IMR-90 (cell line): ENCODE data around the gene SAMD1. TPM values are rescaled to one million over a fixed set of nuclear protein-coding genes. Genes with fewer than 3 reads are reported as not detected.

Experiments used
- ATAC-seq: fragments of 200-7000 bp; cut with Tn5 transposase; 2 replicates; pipeline ENCODE4 v1.9.1; 2020; ENCODE audit warnings: low read depth, mild to moderate bottlenecking, moderate library complexity
- BruUV-seq: library from RNA; stranded (reverse); fragments of 400-500 nt; replicated peaks from 2 replicates; lab custom pipeline; 2021; lab: Mats Ljungman, UMichigan
- CTCF ChIA-PET: fragments of 300-600 bp; formaldehyde crosslinking; extraction: SDS; loops from one replicate; lab custom pipeline; 2021; ENCODE audit warnings: antibody characterized with exemption; lab: Yijun Ruan, JAX
- POLR2A ChIA-PET: fragments of 300-600 bp; sonication (Branson Sonifier 250); formaldehyde crosslinking; loops from one replicate; lab custom pipeline; 2022; ENCODE audit warnings: antibody characterized with exemption; ENCODE audit not compliant: unreplicated experiment; lab: Charles Lee
- DNase-seq: peaks from one replicate; pipeline ENCODE4 v3.0.0; 2013
- H2AFZ ChIP-seq: replicated peaks from 2 replicates; pipeline ENCODE3; 2013; ENCODE audit warnings: low read length, mild to moderate bottlenecking; ENCODE audit not compliant: poor library complexity
- H2AK5ac ChIP-seq: 2 replicates; pipeline ENCODE4 v1.6.1; 2013; ENCODE audit warnings: low read depth, low read length, inconsistent platforms
- H2AK9ac ChIP-seq: replicated peaks from 2 replicates; pipeline ENCODE3; 2013; ENCODE audit warnings: mild to moderate bottlenecking, low read depth, low read length, moderate library complexity; ENCODE audit not compliant: poor library complexity
- H2BK120ac ChIP-seq: 2 replicates; pipeline ENCODE4 v1.6.1; 2013; ENCODE audit warnings: low read depth, low read length, inconsistent platforms
- H2BK15ac ChIP-seq: 3 replicates; pipeline ENCODE4 v1.6.1; 2013; ENCODE audit warnings: low read depth, low read length, inconsistent platforms
- H2BK20ac ChIP-seq: 2 replicates; pipeline ENCODE4 v1.6.1; 2013; ENCODE audit warnings: low read depth, mild to moderate bottlenecking, inconsistent platforms, low read length, moderate library complexity
- H2BK5ac ChIP-seq: 2 replicates; pipeline ENCODE4 v1.6.1; 2013; ENCODE audit warnings: mild to moderate bottlenecking, low read depth, low read length, inconsistent platforms; ENCODE audit not compliant: poor library complexity, severe bottlenecking
- H3K14ac ChIP-seq: replicated peaks from 2 replicates; pipeline ENCODE4 v1.6.1; 2013; ENCODE audit warnings: low read depth, low read length, inconsistent platforms
- H3K18ac ChIP-seq: 2 replicates; pipeline ENCODE4 v1.6.1; 2013; ENCODE audit warnings: low read depth, low read length, control low read depth
- H3K23ac ChIP-seq: 2 replicates; pipeline ENCODE4 v1.6.1; 2013; ENCODE audit warnings: low read depth, low read length, inconsistent platforms
- H3K27ac ChIP-seq: 2 replicates; pipeline ENCODE4 v1.5.1; 2013; ENCODE audit warnings: mild to moderate bottlenecking, control low read depth, low read length; ENCODE audit not compliant: insufficient read depth
- H3K27me3 ChIP-seq: 2 replicates; pipeline ENCODE4 v1.6.1; 2013; ENCODE audit warnings: low read length; ENCODE audit not compliant: control insufficient read depth, insufficient read depth
- H3K36me3 ChIP-seq: 2 replicates; pipeline ENCODE4 v1.6.1; 2013; ENCODE audit warnings: low read length, mixed read lengths; ENCODE audit not compliant: control insufficient read depth, insufficient read depth
- H3K4ac ChIP-seq: 2 replicates; pipeline ENCODE4 v1.6.1; 2013; ENCODE audit warnings: low read depth, low read length, inconsistent platforms
- H3K4me1 ChIP-seq: 2 replicates; pipeline ENCODE4 v1.6.1; 2013; ENCODE audit warnings: low read length, mixed read lengths; ENCODE audit not compliant: control insufficient read depth, insufficient read depth
- H3K4me2 ChIP-seq: 2 replicates; pipeline ENCODE4 v1.6.1; 2013; ENCODE audit warnings: low read depth, mild to moderate bottlenecking, control low read depth, low read length, moderate library complexity
- H3K4me3 ChIP-seq: 2 replicates; pipeline ENCODE4 v1.5.1; 2013; ENCODE audit warnings: low read depth, mild to moderate bottlenecking, control low read depth, low read length, moderate library complexity; ENCODE audit not compliant: insufficient read depth
- H3K56ac ChIP-seq: 2 replicates; pipeline ENCODE4 v1.6.1; 2013; ENCODE audit warnings: low read length, inconsistent platforms; ENCODE audit not compliant: insufficient read depth; ENCODE audit errors: extremely low read depth
- H3K79me1 ChIP-seq, 2 experiments: 2 replicates each; pipeline ENCODE4 v1.6.1; 2013; ENCODE audit warnings: low read length in 2 of 2, inconsistent platforms in 1 of 2, low read depth in 1 of 2
- H3K9ac ChIP-seq: 2 replicates; pipeline ENCODE4 v1.6.1; 2013; ENCODE audit warnings: low read depth, low read length, control low read depth
- H3K9me1 ChIP-seq: 2 replicates; pipeline ENCODE4 v1.6.1; 2013; ENCODE audit warnings: low read length, inconsistent platforms; ENCODE audit not compliant: insufficient read depth
- H3K9me3 ChIP-seq: 2 replicates; pipeline ENCODE4 v1.6.1; 2013; ENCODE audit warnings: low read length; ENCODE audit not compliant: control insufficient read depth, insufficient read depth
- H4K20me1 ChIP-seq: 2 replicates; pipeline ENCODE4 v1.6.1; 2013; ENCODE audit warnings: low read length, inconsistent platforms; ENCODE audit not compliant: insufficient read depth
- H4K5ac ChIP-seq: 2 replicates; pipeline ENCODE4 v1.6.1; 2013; ENCODE audit warnings: mild to moderate bottlenecking, low read depth, low read length, control low read depth
- H4K8ac ChIP-seq, 2 experiments: 2 replicates each; pipeline ENCODE4 v1.6.1; 2013; ENCODE audit warnings: low read depth in 2 of 2, low read length in 2 of 2, control low read depth in 1 of 2, inconsistent platforms in 1 of 2
- H4K91ac ChIP-seq: 2 replicates; pipeline ENCODE4 v1.6.1; 2013; ENCODE audit warnings: low read depth, low read length, inconsistent platforms; ENCODE audit not compliant: insufficient read depth
- BHLHE40 ChIP-seq: fragments of 150-350 bp; IDR thresholded peaks from 2 replicates; pipeline ENCODE4 v1.6.1; 2016; ENCODE audit warnings: mild to moderate bottlenecking, low read depth, low read length
- CEBPB ChIP-seq: IDR thresholded peaks from 2 replicates; pipeline ENCODE4 v1.6.1; 2012; ENCODE audit warnings: low read depth, low read length, improper control_type of control experiment
- CHD1 ChIP-seq: IDR thresholded peaks from 2 replicates; pipeline ENCODE4 v1.6.1; 2012; ENCODE audit warnings: low read depth, low read length, improper control_type of control experiment
- CTCF ChIP-seq: conservative IDR thresholded peaks from 2 replicates; pipeline ENCODE4 v1.5.1; 2012; ENCODE audit warnings: mild to moderate bottlenecking, low read depth, low read length, improper control_type of control experiment
- ELK1 ChIP-seq: fragments of 150-350 bp; IDR thresholded peaks from 2 replicates; pipeline ENCODE4 v1.6.1; 2016; ENCODE audit warnings: low read depth, mild to moderate bottlenecking, low read length, moderate library complexity, borderline replicate concordance
- FOS ChIP-seq: fragments of 150-350 bp; IDR thresholded peaks from 2 replicates; pipeline ENCODE4 v1.6.1; 2016; ENCODE audit warnings: low read depth, low read length
- MAFK ChIP-seq: IDR thresholded peaks from 2 replicates; pipeline ENCODE4 v1.6.1; 2012; ENCODE audit warnings: low read depth, low read length, improper control_type of control experiment
- MXI1 ChIP-seq: IDR thresholded peaks from 2 replicates; pipeline ENCODE4 v1.6.1; 2012; ENCODE audit warnings: low read depth, mild to moderate bottlenecking, low read length, moderate library complexity, borderline replicate concordance
- NFE2L2 ChIP-seq: fragments of 150-350 bp; IDR thresholded peaks from 2 replicates; pipeline ENCODE4 v1.6.1; 2016; ENCODE audit warnings: low read depth, mild to moderate bottlenecking, low read length
- POLR2A ChIP-seq: IDR thresholded peaks from 2 replicates; pipeline ENCODE4 v1.6.1; 2012; ENCODE audit warnings: mild to moderate bottlenecking, low read depth, low read length
- RFX5 ChIP-seq: IDR thresholded peaks from 2 replicates; pipeline ENCODE4 v1.8.0; 2012; ENCODE audit warnings: low read depth, mild to moderate bottlenecking, low read length, moderate library complexity
- SMC3 ChIP-seq: fragments of 150-350 bp; IDR thresholded peaks from 2 replicates; pipeline ENCODE4 v1.6.1; 2016; ENCODE audit warnings: low read depth, mild to moderate bottlenecking, antibody characterized with exemption, low read length, moderate library complexity
- WGBS, 2 experiments: methylation state at CpG; one replicate each; pipeline versions ENCODE4 v1.1.5 to v1.1.7; 2013; ENCODE audit warnings: missing lambda C conversion rate in 2 of 2; ENCODE audit not compliant: insufficient read length in 1 of 2; ENCODE audit errors: extremely low coverage in 2 of 2; 5-methylcytosine and 5-hydroxymethylcytosine counted together
- dilution Hi-C: fragments of 300-500 bp; cut with HindIII; formaldehyde crosslinking; loops from one replicate; pipeline ENCODE4 v1.14.3; 2018; ENCODE audit warnings: low sequenced_read_pairs; ENCODE audit not compliant: unreplicated experiment
- in situ Hi-C: fragments of 300-500 bp; cut with MboI; formaldehyde crosslinking; loops from 3 replicates; pipeline ENCODE4 v1.14.3; 2019; ENCODE audit warnings: low sequenced_read_pairs, inconsistent platforms, mixed read lengths
- intact Hi-C: fragments of 100-400 bp; cut with micrococcal nuclease; formaldehyde crosslinking; loops from 2 replicates; pipeline ENCODE4 v1.10.0; 2022
- polyA plus RNA-seq, 3 experiments: library from polyadenylated mRNA; depleted of rRNA; stranded (reverse); fragments of >200 nt; gene quantifications; 2 replicates each; pipeline ENCODE4 v1.2.3, GENCODE V29; 2012; ENCODE audit warnings: low replicate concordance in 1 of 3
- total RNA-seq: library from RNA; depleted of rRNA; stranded (reverse); fragments of >200 nt; gene quantifications from 2 replicates; pipeline ENCODE4 v1.2.3, GENCODE V29; 2012
- TF ChIP-seq, protein P1 (sequence below): fragments of 150-350 bp; IDR thresholded peaks from 2 replicates; pipeline ENCODE4 v1.6.1; 2017; ENCODE audit warnings: mild to moderate bottlenecking, antibody characterized with exemption, low read length, low read depth

Gene SAMD1
- total and polyA plus RNA-seq, 2 of the 4 experiments (the other 2 are of a cell fraction), result 6.5 to 14.1 TPM

GRCh38 chr19:14103310-14103709, 12.8 kb upstream of the SAMD1 start:
- Histone ChIP-seq H3K27ac (no peak overlapping the region), H3K56ac (no peak overlapping the region), H4K20me1 (no peaks in the 10 kb centered on the region), H3K79me1 (peaks cover 5 to 15% of the 10 kb centered on the region in 2 experiments; a peak in 2 of 4 replicates), H3K23ac (no peak overlapping the region), H2BK5ac (no peak overlapping the region), H3K4ac (no peak overlapping the region), H3K9ac (no peak overlapping the region), H3K4me2 (no peak overlapping the region), H3K27me3 (no peaks in the 10 kb centered on the region), H2AFZ (peak overlapping the region; percentile 11), H3K36me3 (peaks cover 35% of the 10 kb centered on the region), H2BK20ac (no peak overlapping the region), H3K9me1 (no peaks in the 10 kb centered on the region), H2BK15ac (no peak overlapping the region), H4K5ac (no peak overlapping the region), H4K91ac (no peak overlapping the region), H2AK9ac (no peak overlapping the region), H2BK120ac (no peak overlapping the region), H3K4me1 (no peaks in the 10 kb centered on the region), H2AK5ac (no peak overlapping the region), H3K18ac (no peak overlapping the region), H3K9me3 (no peaks in the 10 kb centered on the region), H3K14ac (no peak overlapping the region), H3K4me3 (no peak overlapping the region), H4K8ac (no peak overlapping the region)
- in situ Hi-C loops, result no loop called here
- dilution Hi-C loops, result no loop called here
- CTCF ChIA-PET, result no interaction called here
- no CpG with 5 or more reads among the region's 1 CpG for WGBS, 2 experiments
- ATAC-seq (no peak), DNase-seq (no peak)
- POLR2A ChIA-PET, result no interaction called here
- TF ChIP-seq SMC3 (no peak), BHLHE40 (no peak), FOS (no peak), CHD1 (no peak), ELK1 (no peak), POLR2A (no peak), MXI1 (no peak), RFX5 (no peak), CTCF (no peak), CEBPB (no peak), MAFK (no peak), NFE2L2 (no peak)
- TF ChIP-seq, protein P1, sequence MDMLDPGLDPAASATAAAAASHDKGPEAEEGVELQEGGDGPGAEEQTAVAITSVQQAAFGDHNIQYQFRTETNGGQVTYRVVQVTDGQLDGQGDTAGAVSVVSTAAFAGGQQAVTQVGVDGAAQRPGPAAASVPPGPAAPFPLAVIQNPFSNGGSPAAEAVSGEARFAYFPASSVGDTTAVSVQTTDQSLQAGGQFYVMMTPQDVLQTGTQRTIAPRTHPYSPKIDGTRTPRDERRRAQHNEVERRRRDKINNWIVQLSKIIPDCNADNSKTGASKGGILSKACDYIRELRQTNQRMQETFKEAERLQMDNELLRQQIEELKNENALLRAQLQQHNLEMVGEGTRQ, result no peak
- no TSS peak for BruUV-seq
- intact Hi-C loops, result no loop called here
